DND-41 (cell line): Measurements from ENCODE around the gene PSEN1.

Experiments used
- ATAC-seq: fragments of 200-7000 bp; cut with Tn5 transposase; 3 replicates; pipeline ENCODE4 v1.9.1; 2021; ENCODE audit warnings: low read depth; ENCODE audit not compliant: insufficient read depth
- DNase-seq: peaks from one replicate; pipeline ENCODE4 v3.0.0-alpha.2; 2020
- H2AFZ ChIP-seq: 2 replicates; pipeline ENCODE4 v1.6.0; 2012; ENCODE audit warnings: low read depth, low read length
- H3K27ac ChIP-seq: 2 replicates; pipeline ENCODE4 v1.5.1; 2012; ENCODE audit warnings: low read length, inconsistent platforms
- H3K27me3 ChIP-seq: fragments of 200-600 bp; sonication (generic); 2 replicates; pipeline ENCODE4 v1.6.0; 2012; ENCODE audit warnings: low read length, mild to moderate bottlenecking, inconsistent platforms; ENCODE audit not compliant: insufficient read depth, poor library complexity
- H3K36me3 ChIP-seq: 2 replicates; pipeline ENCODE4 v1.5.1; 2012; ENCODE audit warnings: low read length, inconsistent platforms; ENCODE audit not compliant: insufficient read depth
- H3K4me1 ChIP-seq: 2 replicates; pipeline ENCODE4 v1.5.1; 2012; ENCODE audit warnings: mild to moderate bottlenecking, low read length; ENCODE audit not compliant: insufficient read depth
- H3K4me2 ChIP-seq: 2 replicates; pipeline ENCODE4 v1.6.0; 2012; ENCODE audit warnings: mild to moderate bottlenecking, moderate library complexity, low read length, inconsistent platforms; ENCODE audit not compliant: insufficient read depth
- H3K4me3 ChIP-seq, 2 experiments: fragments of 200-600 bp in 1 of 2; shearing (Covaris generic) in 1 of 2; 2 replicates each; pipeline ENCODE4 v1.5.1; 2012 to 2016; ENCODE audit warnings: inconsistent platforms in 2 of 2, low read length in 2 of 2, mild to moderate bottlenecking in 2 of 2, low read depth in 1 of 2, moderate library complexity in 1 of 2
- H3K79me2 ChIP-seq: 2 replicates; pipeline ENCODE4 v1.6.0; 2012; ENCODE audit warnings: low read length, inconsistent platforms; ENCODE audit not compliant: insufficient read depth
- H3K9ac ChIP-seq: 2 replicates; pipeline ENCODE4 v1.6.0; 2012; ENCODE audit warnings: low read depth, mild to moderate bottlenecking, inconsistent platforms, low read length, moderate library complexity
- H3K9me3 ChIP-seq: 2 replicates; pipeline ENCODE4 v1.5.1; 2012; ENCODE audit warnings: low read length, moderate library complexity, mild to moderate bottlenecking, inconsistent platforms; ENCODE audit not compliant: insufficient read depth, severe bottlenecking
- H4K20me1 ChIP-seq: 2 replicates; pipeline ENCODE4 v1.6.0; 2012; ENCODE audit warnings: low read length; ENCODE audit not compliant: insufficient read depth
- EZH2 ChIP-seq: IDR thresholded peaks from 3 replicates; pipeline ENCODE4 v1.6.1; 2012; ENCODE audit warnings: borderline replicate concordance, low read depth, mild to moderate bottlenecking, moderate library complexity, low read length, inconsistent platforms; ENCODE audit not compliant: severe bottlenecking
- TF ChIP-seq, protein P1 (sequence below): IDR thresholded peaks from 2 replicates; pipeline ENCODE4 v1.5.1; 2012; ENCODE audit warnings: borderline replicate concordance, low read length, moderate library complexity, mild to moderate bottlenecking; ENCODE audit not compliant: poor library complexity, severe bottlenecking; ENCODE audit errors: extremely low read depth

Gene PSEN1

DNA sequence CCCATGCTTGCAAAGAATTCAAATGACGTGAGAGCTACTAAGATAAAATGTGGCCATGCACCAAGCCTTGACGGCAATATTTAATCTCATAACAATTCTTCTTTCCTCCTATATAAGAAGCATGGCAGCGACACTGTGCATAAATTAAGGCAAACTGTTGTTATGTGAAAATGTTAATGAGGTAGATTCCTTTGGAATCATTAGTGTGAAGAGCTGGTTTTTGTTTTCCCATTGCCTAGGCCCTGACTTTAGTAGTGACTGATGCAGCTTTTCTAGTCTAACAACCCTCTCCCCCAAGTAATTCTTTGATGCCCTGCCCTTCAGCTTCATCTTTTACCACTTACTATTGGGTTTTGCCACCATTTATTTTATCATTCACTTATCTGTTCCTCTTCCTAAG is 10.6 kb upstream of the PSEN1 start:
- DNase-seq, result no peak
- Histone ChIP-seq H3K27me3 (no peaks in the 10 kb centered on the region), H3K4me1 (no peaks in the 10 kb centered on the region), H2AFZ (no peak overlapping the region), H3K4me2 (no peak overlapping the region), H3K36me3 (peaks cover 37% of the 10 kb centered on the region), H4K20me1 (no peaks in the 10 kb centered on the region), H3K9ac (no peak overlapping the region), H3K4me3 (no peak overlapping the region), H3K9me3 (no peaks in the 10 kb centered on the region), H3K79me2 (no peaks in the 10 kb centered on the region), H3K27ac (no peak overlapping the region)
- ATAC-seq, result no peak
- TF ChIP-seq EZH2, result no peak
- TF ChIP-seq, protein P1, sequence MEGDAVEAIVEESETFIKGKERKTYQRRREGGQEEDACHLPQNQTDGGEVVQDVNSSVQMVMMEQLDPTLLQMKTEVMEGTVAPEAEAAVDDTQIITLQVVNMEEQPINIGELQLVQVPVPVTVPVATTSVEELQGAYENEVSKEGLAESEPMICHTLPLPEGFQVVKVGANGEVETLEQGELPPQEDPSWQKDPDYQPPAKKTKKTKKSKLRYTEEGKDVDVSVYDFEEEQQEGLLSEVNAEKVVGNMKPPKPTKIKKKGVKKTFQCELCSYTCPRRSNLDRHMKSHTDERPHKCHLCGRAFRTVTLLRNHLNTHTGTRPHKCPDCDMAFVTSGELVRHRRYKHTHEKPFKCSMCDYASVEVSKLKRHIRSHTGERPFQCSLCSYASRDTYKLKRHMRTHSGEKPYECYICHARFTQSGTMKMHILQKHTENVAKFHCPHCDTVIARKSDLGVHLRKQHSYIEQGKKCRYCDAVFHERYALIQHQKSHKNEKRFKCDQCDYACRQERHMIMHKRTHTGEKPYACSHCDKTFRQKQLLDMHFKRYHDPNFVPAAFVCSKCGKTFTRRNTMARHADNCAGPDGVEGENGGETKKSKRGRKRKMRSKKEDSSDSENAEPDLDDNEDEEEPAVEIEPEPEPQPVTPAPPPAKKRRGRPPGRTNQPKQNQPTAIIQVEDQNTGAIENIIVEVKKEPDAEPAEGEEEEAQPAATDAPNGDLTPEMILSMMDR, result no peak

DNA sequence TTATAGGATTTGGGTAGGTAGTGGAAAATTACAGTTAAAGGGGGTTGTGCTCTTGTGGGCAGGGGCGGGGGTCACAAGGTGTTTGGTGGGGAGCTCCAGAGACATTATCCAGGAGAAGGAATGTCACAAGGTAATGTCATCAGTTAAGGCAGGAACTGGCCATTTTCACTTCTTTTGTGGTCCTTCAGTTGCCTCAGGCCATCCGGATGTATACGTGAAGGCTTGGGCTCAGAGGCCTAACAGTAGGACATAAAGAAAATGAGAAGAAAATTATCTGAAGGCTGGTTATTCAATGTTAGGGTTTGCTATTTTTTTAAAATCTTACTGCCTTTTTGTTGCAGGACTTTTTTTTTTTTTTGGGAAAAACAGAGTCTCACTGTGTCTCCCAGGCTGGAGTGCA is 2.5 kb upstream of the PSEN1 start:
- no peak overlapping the region for H3K4me3 ChIP-seq
- DNase-seq (no peak), ATAC-seq (no peak)
- H3K79me2 ChIP-seq, result peaks cover 20% of the 10 kb centered on the region
- no peak overlapping the region for H3K9ac ChIP-seq
- H3K36me3 ChIP-seq, result no peaks in the 10 kb centered on the region; the same call in 1 of the 2 replicates
- no peak overlapping the region for H3K4me2 ChIP-seq
- H2AFZ ChIP-seq, result no peak overlapping the region
- TF ChIP-seq, protein P1, result no peak
- TF ChIP-seq EZH2, result no peak
- H3K9me3 ChIP-seq, result no peaks in the 10 kb centered on the region
- H4K20me1 ChIP-seq, result 0 out of 2 replicates have a peak, but pooled peaks cover 7% of the 10 kb centered on the region
- no peak overlapping the region for H3K27ac ChIP-seq
- H3K4me1 ChIP-seq, result peaks cover 17% of the 10 kb centered on the region
- no peaks in the 10 kb centered on the region for H3K27me3 ChIP-seq

DNA sequence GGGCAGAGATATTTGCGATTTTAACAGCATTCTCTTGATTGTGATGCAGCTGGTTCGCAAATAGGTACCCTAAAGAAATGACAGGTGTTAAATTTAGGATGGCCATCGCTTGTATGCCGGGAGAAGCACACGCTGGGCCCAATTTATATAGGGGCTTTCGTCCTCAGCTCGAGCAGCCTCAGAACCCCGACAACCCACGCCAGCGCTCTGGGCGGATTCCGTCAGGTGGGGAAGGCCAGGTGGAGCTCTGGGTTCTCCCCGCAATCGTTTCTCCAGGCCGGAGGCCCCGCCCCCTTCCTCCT is 271 bp upstream of the PSEN1 start:
- H3K27ac ChIP-seq, result peak overlapping the region; percentile 53
- TF ChIP-seq, protein P1, result no peak
- no peak for TF ChIP-seq EZH2
- H3K27me3 ChIP-seq, result no peaks in the 10 kb centered on the region
- H3K36me3 ChIP-seq, result no peaks in the 10 kb centered on the region; the same call in 1 of the 2 replicates
- no peaks in the 10 kb centered on the region for H3K9me3 ChIP-seq
- ATAC-seq (no peak), DNase-seq (no peak)
- peak overlapping the region; percentile 86 for H3K9ac ChIP-seq
- H3K79me2 ChIP-seq, result peaks cover 39% of the 10 kb centered on the region
- peaks cover 11% of the 10 kb centered on the region; the same call in 1 of the 2 replicates for H4K20me1 ChIP-seq
- H3K4me2 ChIP-seq, result peak overlapping the region; percentile 96
- H3K4me3 ChIP-seq, result peak overlapping the region; percentile 72 to 73; a peak in 3 of 4 replicates
- H3K4me1 ChIP-seq, result peaks cover 17% of the 10 kb centered on the region
- H2AFZ ChIP-seq, result peak overlapping the region; percentile 93

DNA sequence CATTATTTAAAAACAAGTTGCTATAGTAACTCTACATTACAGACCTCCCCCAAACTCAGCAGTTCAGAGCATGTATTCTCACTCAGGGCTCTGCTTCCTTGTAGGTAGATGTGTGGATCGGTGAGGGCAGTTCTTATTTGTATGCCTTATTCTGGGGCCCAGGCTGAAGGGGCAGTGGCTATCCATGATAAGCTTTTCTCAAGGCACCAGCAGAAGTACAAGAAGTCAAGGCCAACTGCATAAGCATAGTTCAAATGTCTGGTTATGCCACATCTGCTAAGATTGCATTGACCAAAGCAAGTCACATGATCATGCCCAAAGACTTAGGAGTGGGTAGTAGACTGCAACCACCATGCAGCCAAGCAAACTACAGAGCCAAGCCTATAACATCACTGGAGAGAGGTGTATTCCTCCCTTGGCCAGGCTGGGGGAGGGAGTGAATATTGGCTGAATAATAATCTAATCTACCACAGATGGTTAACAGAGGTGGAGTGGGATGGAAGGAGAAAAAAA is 4.6 kb downstream of the PSEN1 start:
- H3K4me1 ChIP-seq, result peaks cover 15% of the 10 kb centered on the region

More for the DNA sequence above, 4.6 kb downstream of the PSEN1 start:
- Histone ChIP-seq H3K27me3 (no peaks in the 10 kb centered on the region), H3K4me2 (no peak overlapping the region), H3K79me2 (peaks cover 76% of the 10 kb centered on the region), H3K9ac (no peak overlapping the region), H3K9me3 (no peaks in the 10 kb centered on the region), H2AFZ (no peak overlapping the region), H3K36me3 (no peaks in the 10 kb centered on the region; the same call in 1 of the 2 replicates), H3K4me3 (no peak overlapping the region), H4K20me1 (peaks cover 20% of the 10 kb centered on the region; the same call in 1 of the 2 replicates), H3K27ac (no peak overlapping the region)
- ATAC-seq, result no peak
- no peak for DNase-seq
- TF ChIP-seq EZH2, result no peak
- TF ChIP-seq, protein P1, result no peak
